ENCODE measurements around the gene SLC16A4.

Gene SLC16A4

DNA sequence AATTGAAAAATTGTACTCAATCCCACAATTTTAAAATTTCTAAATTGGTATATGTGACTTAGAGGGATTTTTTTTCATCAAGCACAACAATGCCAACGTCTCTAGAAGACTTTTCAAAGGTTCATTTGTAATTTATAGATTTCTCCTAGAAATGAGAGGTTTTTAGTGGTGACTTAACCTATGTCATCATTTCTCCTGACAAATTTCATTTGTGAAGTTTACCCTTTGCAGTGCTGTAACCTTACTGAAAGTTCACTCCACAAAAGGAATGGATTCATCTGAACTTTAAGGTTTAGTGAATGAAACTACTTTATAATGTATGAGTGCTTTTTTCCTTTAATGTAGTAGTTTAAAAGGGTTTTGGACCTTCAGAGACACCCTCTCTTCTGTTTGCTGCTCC is 35.5 kb downstream of the SLC16A4 start:
- no peak for DNase-seq

DNA sequence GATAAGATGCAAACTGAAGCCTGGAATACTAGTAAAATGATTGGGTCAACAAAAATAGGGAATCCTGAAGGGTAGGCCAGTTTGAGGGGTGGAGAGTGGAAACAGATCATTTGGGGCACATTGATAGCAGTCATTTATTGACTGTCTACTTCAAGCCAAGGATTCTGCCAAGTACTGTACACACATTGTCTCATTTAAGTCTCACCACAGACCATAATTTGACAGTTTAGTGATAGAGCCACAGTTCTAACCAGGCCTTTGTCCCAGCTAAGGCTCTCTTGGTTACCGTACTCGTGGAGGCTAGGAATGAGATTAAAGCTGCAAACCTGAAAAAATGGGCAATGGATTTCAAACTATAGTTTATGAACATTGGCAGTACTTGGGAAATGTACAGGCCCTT is 40.5 kb downstream of the SLC16A4 start:
- DNase-seq = no peak

DNA sequence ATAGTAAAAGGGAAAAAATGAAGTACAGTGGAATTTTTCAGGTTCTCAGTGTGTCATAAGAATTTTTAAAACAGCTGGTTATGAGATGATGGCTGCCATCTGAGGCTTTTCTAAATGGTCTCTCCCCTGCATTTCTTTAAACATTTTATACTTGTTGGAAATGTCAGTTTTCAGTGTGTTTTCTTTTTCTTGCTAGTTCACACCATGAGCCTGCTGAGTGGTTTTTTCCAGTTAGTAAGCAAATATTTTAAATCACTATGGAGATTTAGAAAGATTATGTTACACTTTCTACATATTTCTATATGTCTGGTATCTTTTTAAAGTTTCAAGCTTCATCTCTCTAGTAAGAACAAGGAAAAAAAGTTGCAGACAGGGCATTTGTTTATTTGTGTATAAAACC is 42.1 kb downstream of the SLC16A4 start:
- DNase-seq = no peak

DNA sequence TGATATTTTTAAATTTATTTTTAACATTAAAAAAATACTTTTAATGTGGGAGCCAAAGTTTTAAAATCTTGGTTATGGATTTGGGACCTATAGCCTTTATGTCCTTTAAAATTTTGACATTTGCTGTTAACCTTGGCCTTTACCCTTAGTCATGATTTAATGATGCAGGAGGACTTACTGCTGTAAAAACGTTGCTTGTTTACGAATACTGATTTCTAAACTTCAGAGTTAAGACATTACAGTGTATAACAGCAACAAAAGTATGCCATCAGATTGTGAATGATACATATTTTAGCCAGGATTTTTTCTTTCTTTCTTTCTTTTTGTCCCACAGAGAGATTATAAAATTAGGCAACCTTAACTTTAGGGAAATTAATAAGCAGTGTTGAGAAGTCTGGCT is 42.8 kb downstream of the SLC16A4 start:
- DNase-seq = no peak

DNA sequence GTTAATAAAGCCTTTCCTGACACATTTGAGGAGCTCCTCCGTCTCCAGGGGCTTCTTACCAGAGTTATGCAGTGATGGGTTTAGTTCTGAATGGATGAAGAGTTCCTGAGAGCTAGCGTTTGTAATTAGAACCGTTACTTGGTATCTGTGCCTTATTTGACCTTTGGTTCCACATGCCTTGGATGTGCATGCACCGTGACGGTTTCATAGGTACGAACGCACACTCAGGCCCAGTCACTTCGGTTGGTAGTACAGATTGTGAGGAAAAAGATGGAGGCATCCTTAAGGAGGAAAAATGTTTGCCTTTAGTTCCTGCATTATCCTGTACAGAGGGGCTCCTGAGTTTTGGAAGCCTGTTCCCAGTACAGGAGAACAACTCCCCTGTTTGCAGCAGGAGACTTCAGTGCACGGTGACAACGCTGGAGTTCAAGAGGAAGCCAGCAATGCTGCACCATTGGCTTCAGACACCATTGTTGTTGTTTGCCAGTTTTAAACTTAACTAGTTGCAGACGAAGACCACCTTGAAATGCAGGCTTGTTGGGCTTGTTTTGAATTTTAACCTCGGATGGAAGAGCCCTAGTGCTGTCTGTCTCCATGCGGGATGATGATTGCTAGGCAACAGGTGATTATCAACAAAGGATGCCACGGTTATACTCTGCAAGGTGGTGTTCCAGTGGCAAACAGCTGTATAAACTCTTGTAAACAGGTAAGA is 43.5 kb downstream of the SLC16A4 start:
- no peak for DNase-seq

GRCh38 chr1:110346690-110347089 is 44.1 kb downstream of the SLC16A4 start:
- no peak for DNase-seq

GRCh38 chr1:110345480-110345879 is 45.3 kb downstream of the SLC16A4 start:
- DNase-seq = no peak

GRCh38 chr1:110344152-110344551 is 46.7 kb downstream of the SLC16A4 start:
- DNase-seq = no peak

DNA sequence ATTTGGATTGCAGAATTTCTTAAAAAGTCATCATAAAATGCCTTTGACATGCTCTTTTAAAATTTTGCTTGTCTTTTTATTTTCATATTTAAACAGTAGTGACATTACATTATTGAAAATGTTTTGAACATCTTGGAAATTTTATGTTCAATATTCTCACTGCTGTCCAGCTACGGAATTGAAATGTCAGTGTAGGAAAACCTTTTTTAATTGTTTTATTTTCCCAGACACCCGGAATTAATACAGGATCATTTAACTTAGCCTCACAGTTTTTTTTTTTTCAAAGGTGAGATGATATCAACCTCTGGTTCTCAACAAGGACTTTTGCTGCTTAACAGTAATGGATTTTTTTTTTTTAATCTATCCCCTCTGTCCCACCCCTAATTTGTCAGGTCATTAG is 47.6 kb downstream of the SLC16A4 start:
- DNase-seq = no peak

GRCh38 chr1:110341872-110342331 is 48.9 kb downstream of the SLC16A4 start:
- DNase-seq = no peak

DNA sequence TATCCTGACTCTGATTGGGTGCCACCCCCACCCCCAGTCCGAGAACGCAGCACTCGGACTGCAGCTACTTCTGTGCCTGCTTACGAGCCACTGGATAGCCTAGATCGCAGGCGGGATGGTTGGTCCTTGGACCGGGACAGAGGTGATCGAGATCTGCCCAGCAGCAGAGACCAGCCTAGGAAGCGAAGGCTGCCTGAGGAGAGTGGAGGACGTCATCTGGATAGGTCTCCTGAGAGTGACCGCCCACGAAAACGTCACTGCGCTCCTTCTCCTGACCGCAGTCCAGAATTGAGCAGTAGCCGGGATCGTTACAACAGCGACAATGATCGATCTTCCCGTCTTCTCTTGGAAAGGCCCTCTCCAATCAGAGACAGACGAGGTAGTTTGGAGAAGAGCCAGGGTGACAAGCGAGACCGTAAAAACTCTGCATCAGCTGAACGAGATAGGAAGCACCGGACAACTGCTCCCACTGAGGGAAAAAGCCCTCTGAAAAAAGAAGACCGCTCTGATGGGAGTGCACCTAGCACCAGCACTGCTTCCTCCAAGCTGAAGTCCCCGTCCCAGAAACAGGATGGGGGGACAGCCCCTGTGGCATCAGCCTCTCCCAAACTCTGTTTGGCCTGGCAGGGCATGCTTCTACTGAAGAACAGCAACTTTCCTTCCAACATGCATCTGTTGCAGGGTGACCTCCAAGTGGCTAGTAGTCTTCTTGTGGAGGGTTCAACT is 49.5 kb downstream of the SLC16A4 start:
- no peak for DNase-seq

GRCh38 chr1:110340207-110340468 is 50.7 kb downstream of the SLC16A4 start:
- DNase-seq = no peak

DNA sequence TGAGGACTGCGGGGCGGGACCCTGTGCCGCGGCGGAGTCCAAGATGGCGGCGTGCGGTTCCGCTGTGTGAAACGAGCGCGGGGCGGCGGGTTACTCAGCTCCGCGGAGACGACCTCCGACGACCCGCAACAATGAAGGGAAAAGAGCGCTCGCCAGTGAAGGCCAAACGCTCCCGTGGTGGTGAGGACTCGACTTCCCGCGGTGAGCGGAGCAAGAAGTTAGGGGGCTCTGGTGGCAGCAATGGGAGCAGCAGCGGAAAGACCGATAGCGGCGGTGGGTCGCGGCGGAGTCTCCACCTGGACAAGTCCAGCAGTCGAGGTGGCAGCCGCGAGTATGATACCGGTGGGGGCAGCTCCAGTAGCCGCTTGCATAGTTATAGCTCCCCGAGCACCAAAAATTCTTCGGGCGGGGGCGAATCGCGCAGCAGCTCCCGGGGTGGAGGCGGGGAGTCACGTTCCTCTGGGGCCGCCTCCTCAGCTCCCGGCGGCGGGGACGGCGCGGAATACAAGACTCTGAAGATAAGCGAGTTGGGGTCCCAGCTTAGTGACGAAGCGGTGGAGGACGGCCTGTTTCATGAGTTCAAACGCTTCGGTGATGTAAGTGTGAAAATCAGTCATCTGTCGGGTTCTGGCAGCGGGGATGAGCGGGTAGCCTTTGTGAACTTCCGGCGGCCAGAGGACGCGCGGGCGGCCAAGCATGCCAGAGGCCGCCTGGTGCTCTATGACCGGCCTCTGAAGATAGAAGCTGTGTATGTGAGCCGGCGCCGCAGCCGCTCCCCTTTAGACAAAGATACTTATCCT is 51.2 kb downstream of the SLC16A4 start:
- DNase-seq = peak; percentile 66

DNA sequence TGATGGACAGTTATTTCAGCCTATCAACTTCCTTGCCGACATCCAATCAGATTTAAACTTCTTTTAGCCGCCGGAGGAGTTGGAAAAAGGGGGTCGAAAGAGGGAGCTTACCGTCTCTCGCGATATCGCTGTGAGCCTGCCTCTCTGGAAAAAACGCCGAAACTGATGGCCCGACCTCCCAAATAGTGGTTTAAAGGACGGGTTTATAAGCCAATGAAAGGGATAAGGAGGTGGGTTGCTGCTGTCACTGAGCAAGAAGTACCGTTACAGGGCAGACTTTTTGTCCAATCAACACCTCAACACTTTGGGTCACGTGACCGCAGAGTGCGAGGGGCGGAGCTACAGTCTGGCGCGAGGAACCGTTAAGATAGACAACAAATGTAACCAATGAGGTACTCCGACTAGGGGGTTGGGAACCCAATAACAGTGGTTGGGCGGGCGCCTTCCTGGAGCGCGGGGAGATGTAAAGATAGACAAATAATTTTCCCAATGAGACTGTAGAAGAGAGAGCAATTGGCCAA is 51.9 kb downstream of the SLC16A4 start, which contains the start of gene RBM15:
TSS of gene RBM15 (plus strand) at position 492 of the 521 bp plus-strand sequence. CDS start at position 521, 29 bp downstream.
- peak; percentile 91 for DNase-seq

DNA sequence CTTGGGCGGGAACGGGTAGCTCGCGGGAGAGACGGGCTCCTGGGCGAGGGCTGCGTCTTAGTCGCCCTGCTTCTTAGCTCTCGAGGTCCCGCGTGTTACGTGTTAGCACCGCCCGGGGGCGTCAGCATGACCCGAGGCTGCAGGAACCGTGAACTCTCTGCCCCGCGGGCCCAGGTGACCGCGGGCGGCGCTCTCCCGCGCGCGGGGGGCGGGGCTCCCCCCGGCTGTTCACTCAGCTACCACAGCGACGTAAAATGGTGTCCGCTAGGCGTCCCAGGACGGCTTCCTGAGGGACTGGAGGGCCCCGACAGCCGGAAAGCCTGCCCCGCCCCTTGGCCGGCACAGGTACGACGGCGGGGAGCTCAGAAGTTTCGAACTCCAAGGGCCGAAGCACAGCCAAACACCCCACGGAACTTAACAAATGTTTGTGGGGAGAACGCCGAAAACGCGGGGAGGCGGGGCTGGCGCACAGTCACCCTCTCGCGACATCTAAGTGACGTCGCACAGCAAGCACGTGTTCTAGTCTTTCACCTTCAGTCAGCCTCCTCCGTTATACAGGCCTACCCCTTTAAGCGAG is 52.4 kb downstream of the SLC16A4 start:
- DNase-seq = peak; percentile 91

DNA sequence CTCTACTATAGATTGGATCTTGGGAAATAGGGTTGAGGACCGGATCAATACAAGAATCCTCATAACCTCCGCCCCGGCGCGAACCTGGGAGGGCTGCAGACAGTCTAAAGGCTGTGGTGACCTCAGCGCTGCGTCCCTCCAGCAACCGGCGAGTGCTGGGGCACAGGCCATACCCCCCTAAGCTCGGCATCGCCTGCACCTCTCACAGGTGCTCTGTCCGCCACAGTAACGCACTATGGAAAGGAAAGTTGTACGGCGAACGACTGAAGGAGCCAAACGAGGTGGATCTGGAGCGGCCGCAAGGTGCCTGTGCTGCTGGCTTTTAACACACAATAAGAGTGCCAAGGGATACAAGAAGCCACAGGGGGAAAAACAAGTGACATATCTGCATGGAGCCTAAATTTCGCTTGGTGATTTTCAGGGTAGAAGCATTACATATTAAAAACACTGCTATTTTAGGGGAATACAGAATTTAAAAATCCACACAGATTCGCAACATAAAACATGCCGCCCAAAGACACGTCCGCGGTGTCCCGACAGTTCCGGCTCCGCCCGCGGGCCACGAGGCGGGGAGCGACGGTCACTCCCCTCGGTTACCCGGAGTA is 53.0 kb downstream of the SLC16A4 start:
- DNase-seq = peak; percentile 58

DNA sequence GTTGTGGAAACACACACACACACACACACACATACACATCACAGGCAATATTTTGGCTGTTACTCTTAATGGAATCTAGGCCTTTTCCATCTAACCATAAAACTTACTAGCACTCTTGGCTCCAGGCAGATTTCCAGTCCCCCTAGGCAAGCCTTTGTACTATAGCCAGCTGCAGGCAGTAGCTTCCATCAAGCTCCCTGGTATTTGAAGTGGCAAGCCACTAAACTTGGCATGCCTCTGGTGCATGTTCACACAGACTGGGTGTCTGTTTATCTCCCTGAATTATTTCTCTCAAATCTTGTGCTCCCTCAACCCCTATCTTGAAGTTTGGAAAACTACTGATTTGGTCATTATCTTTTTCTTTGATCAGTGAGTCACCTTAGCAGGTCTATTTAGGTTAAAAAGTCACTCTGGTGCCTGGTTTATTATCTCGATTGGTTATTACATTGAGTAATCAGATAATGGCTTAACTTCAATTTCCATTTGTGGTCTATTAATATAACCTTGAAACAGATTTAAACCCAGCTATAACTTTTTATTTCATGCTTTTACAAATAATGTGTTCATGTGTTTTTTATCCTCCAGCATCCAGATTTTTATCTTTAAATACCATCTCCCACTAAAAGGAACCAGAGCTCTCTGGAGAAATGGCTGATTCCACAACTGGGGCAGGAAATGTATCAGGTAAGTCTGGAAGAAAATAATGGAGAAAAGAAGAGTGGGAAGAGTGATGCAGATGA is 54.4 kb downstream of the SLC16A4 start:
- DNase-seq = no peak

DNA sequence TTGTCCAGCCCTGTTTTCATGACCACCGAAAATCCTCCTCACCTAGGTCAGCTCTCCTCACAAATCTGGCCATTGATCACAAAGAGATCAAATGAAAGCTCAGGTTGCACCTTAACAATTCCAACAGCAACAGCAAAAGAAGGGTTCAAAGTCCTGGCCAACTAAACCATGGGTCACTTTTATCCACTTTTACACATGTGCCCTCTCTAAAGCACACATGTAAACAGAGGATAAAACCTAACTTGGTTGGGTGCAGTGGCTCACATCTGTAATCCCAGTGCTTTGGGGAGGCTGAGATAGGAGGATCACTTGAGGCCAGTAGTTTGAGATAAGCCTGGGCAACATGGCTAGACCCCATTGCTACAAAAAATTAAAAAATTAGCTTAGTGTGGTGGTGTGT is 55.6 kb downstream of the SLC16A4 start:
- DNase-seq = no peak

DNA sequence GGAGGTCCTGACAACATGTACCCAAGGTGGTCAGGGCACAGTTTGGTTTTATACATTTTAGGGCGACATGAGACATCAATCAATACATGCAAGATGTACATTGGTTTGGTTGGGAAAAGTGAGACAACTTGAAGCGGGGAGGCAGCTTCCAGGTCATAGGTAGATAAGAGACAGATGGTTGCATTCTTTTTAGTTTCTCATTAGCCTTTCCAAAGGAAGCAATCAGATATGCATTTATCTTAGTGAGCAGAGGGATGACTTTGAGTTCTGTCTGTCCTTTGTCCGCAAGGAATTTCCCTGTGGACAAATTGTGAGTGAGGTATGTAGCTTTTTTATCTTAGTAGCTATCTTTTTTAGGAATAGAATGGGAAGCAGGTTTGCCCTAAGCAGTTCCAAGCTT is 62.1 kb downstream of the SLC16A4 start:
- no peak for DNase-seq

- DNase-seq = no peak
Measured at GRCh38 chr1:110328274-110328673, 62.6 kb downstream of the SLC16A4 start.

DNA sequence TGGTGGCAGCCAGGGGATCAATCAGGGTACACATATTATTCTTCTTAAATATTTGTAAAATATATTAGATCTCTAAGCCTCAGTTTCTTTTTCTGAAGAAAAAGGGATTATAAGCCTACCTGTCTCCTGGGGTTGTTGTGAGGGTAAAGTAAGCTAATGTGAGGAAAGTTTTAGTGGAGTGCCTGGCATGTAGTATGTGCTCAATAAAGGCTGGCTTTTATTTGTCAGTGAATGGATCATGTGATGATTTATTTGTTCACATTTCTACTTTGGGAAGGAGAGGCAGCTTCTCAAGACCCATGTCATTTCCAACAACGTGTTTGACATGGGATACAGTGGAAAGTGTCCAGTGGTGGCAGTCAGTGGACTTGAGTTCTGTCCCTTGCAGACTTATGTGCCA is 64.0 kb downstream of the SLC16A4 start:
- DNase-seq = no peak

DNA sequence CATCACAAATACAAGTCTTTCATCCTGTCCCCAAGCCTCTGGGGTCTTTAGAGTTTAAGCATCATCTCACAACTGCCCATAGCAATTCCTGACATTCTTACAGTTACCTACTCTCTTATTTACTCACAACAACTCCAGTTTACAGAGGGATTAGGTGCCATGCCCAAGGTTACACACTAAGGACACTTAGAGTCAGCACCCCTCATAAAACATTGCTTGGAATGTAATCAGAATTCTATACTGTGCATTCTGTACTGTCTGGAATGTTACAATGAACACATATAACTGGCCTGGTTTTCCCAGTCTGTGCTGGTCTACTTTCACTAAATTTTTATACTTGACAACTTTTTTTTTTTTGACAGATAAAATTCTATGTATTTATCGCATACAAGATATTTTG is 66.2 kb downstream of the SLC16A4 start:
- DNase-seq = no peak
